MM.1S (cell line): ENCODE results near the gene BMPER.

Experiments used
- DNase-seq: peaks from one replicate; pipeline ENCODE4 v3.0.0-alpha.2; 2015
- H2AFZ ChIP-seq: fragments of 300-600 bp; sonication (generic); 2 replicates; pipeline ENCODE4 v1.6.0; 2016; ENCODE audit warnings: antibody characterized with exemption, low read length
- H3F3A ChIP-seq: fragments of 300-600 bp; sonication (generic); 2 replicates; pipeline ENCODE4 v1.6.1; 2016; ENCODE audit warnings: mild to moderate bottlenecking, antibody characterized with exemption, low read length, moderate library complexity, mixed read lengths; ENCODE audit not compliant: insufficient read depth
- H3K27ac ChIP-seq: fragments of 300-600 bp; sonication (generic); 2 replicates; pipeline ENCODE4 v1.5.1; 2016; ENCODE audit warnings: mild to moderate bottlenecking, low read length
- H3K27me3 ChIP-seq: fragments of 300-600 bp; sonication (generic); replicated peaks from 2 replicates; pipeline ENCODE4 v1.6.0; 2016; ENCODE audit warnings: low read length; ENCODE audit not compliant: insufficient read depth
- H3K36me3 ChIP-seq: fragments of 300-600 bp; sonication (generic); replicated peaks from 2 replicates; pipeline ENCODE4 v1.6.1; 2016; ENCODE audit warnings: mild to moderate bottlenecking, low read length, mixed read lengths; ENCODE audit not compliant: insufficient read depth
- H3K4me1 ChIP-seq: fragments of 300-600 bp; sonication (generic); 2 replicates; pipeline ENCODE4 v1.6.1; 2016; ENCODE audit warnings: low read length, mixed read lengths
- H3K4me2 ChIP-seq: fragments of 300-600 bp; sonication (generic); 2 replicates; pipeline ENCODE4 v1.6.0; 2016; ENCODE audit warnings: low read depth, low read length
- H3K4me3 ChIP-seq: fragments of 300-600 bp; sonication (generic); 2 replicates; pipeline ENCODE4 v1.5.1; 2016; ENCODE audit warnings: low read length, mixed read lengths
- H3K79me2 ChIP-seq: fragments of 300-600 bp; sonication (generic); 2 replicates; pipeline ENCODE4 v1.6.1; 2016; ENCODE audit warnings: mixed run types, low read length, mixed read lengths
- H3K9ac ChIP-seq: fragments of 300-600 bp; sonication (generic); 2 replicates; pipeline ENCODE4 v1.6.1; 2016; ENCODE audit warnings: low read length, mixed read lengths
- H3K9me2 ChIP-seq: fragments of 300-600 bp; sonication (generic); replicated peaks from 2 replicates; pipeline ENCODE4 v1.6.1; 2016; ENCODE audit warnings: mild to moderate bottlenecking, low read length, mixed read lengths; ENCODE audit not compliant: insufficient read depth
- H3K9me3 ChIP-seq: fragments of 300-600 bp; sonication (generic); replicated peaks from 2 replicates; pipeline ENCODE4 v1.6.1; 2016; ENCODE audit warnings: mild to moderate bottlenecking, low read length, mixed read lengths; ENCODE audit not compliant: insufficient read depth
- H4K20me1 ChIP-seq: fragments of 300-600 bp; sonication (generic); 2 replicates; pipeline ENCODE4 v1.6.1; 2016; ENCODE audit warnings: mild to moderate bottlenecking, low read length, moderate library complexity, mixed read lengths; ENCODE audit not compliant: insufficient read depth
- EZH2 ChIP-seq: fragments of 300-600 bp; sonication (generic); optimal IDR thresholded peaks from 2 replicates; pipeline ENCODE3; 2017; ENCODE audit warnings: low read depth, mild to moderate bottlenecking, antibody characterized with exemption, low read length, mixed read lengths
- EZH2phosphoT487 ChIP-seq: fragments of 300-600 bp; sonication (generic); IDR thresholded peaks from 2 replicates; pipeline ENCODE4 v1.6.1; 2018; ENCODE audit warnings: antibody characterized with exemption, low read length
- TF ChIP-seq, protein P1 (sequence below): fragments of 300-600 bp; sonication (generic); IDR thresholded peaks from 2 replicates; pipeline ENCODE4 v1.5.1; 2016; ENCODE audit warnings: antibody characterized with exemption, low read length, mixed read lengths

The BMPER gene

GRCh38 chr7:33973231-33974015, 68.1 kb downstream of the BMPER start:
- Histone ChIP-seq H3K27ac (no peak overlapping the region), H3K4me2 (no peak overlapping the region), H3K36me3 (no peaks in the 10 kb centered on the region), H3F3A (no peaks in the 10 kb centered on the region), H3K9me2 (no peaks in the 10 kb centered on the region), H2AFZ (no peak overlapping the region), H3K4me3 (no peak overlapping the region), H4K20me1 (no peaks in the 10 kb centered on the region), H3K4me1 (no peaks in the 10 kb centered on the region), H3K9me3 (no peaks in the 10 kb centered on the region), H3K27me3 (no peaks in the 10 kb centered on the region), H3K9ac (no peak overlapping the region), H3K79me2 (no peaks in the 10 kb centered on the region)
- TF ChIP-seq EZH2phosphoT487 (no peak), EZH2 (no peak)
- TF ChIP-seq, protein P1, sequence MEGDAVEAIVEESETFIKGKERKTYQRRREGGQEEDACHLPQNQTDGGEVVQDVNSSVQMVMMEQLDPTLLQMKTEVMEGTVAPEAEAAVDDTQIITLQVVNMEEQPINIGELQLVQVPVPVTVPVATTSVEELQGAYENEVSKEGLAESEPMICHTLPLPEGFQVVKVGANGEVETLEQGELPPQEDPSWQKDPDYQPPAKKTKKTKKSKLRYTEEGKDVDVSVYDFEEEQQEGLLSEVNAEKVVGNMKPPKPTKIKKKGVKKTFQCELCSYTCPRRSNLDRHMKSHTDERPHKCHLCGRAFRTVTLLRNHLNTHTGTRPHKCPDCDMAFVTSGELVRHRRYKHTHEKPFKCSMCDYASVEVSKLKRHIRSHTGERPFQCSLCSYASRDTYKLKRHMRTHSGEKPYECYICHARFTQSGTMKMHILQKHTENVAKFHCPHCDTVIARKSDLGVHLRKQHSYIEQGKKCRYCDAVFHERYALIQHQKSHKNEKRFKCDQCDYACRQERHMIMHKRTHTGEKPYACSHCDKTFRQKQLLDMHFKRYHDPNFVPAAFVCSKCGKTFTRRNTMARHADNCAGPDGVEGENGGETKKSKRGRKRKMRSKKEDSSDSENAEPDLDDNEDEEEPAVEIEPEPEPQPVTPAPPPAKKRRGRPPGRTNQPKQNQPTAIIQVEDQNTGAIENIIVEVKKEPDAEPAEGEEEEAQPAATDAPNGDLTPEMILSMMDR: no peak
- no peak for DNase-seq

- Histone ChIP-seq H3F3A (no peaks in the 10 kb centered on the region), H3K27ac (no peak overlapping the region), H3K79me2 (no peaks in the 10 kb centered on the region), H4K20me1 (no peaks in the 10 kb centered on the region), H3K9ac (no peak overlapping the region), H3K4me3 (no peak overlapping the region), H3K4me2 (no peak overlapping the region), H2AFZ (no peak overlapping the region), H3K9me3 (no peaks in the 10 kb centered on the region), H3K9me2 (no peaks in the 10 kb centered on the region), H3K36me3 (no peaks in the 10 kb centered on the region), H3K27me3 (no peaks in the 10 kb centered on the region), H3K4me1 (no peaks in the 10 kb centered on the region)
- no peak for DNase-seq
- TF ChIP-seq EZH2phosphoT487 (no peak), EZH2 (no peak)
- TF ChIP-seq, protein P1: no peak
These were observed 74.0 kb downstream of the BMPER start for GRCh38 chr7:33979300-33979806.

- no peaks in the 10 kb centered on the region for H3K9me2 ChIP-seq
- no peak overlapping the region for H2AFZ ChIP-seq
- H3K9me3 ChIP-seq: no peaks in the 10 kb centered on the region
- no peaks in the 10 kb centered on the region for H3K79me2 ChIP-seq
- H3K4me1 ChIP-seq: no peaks in the 10 kb centered on the region
- TF ChIP-seq EZH2phosphoT487: no peak
- TF ChIP-seq, protein P1: no peak
- TF ChIP-seq EZH2: no peak
- no peaks in the 10 kb centered on the region for H4K20me1 ChIP-seq
- no peaks in the 10 kb centered on the region for H3K36me3 ChIP-seq
- no peaks in the 10 kb centered on the region for H3F3A ChIP-seq
- no peaks in the 10 kb centered on the region for H3K27me3 ChIP-seq
- no peak overlapping the region for H3K4me3 ChIP-seq
- no peak overlapping the region for H3K27ac ChIP-seq
- no peak overlapping the region for H3K4me2 ChIP-seq
- no peak for DNase-seq
- H3K9ac ChIP-seq: no peak overlapping the region
These were observed 74.5 kb downstream of the BMPER start for GRCh38 chr7:33979807-33980355.
